Activated naive CD4-positive, alpha-beta T cell treated with anti-CD3 and anti-CD28 coated beads, Interleukin-2, amount 50 U/mL, for 24 hours (primary cell): ENCODE data around the gene PDCD2L.

Experiments used
- H3K27ac Mint-ChIP-seq: one replicate; pipeline ENCODE4 v1.8.0; 2021; ENCODE audit warnings: mild to moderate bottlenecking, mixed read lengths
- H3K27me3 Mint-ChIP-seq: one replicate; pipeline ENCODE4 v1.8.0; 2021; ENCODE audit warnings: mixed read lengths
- H3K36me3 Mint-ChIP-seq: one replicate; pipeline ENCODE4 v1.8.0; 2021; ENCODE audit warnings: mixed read lengths
- H3K4me1 Mint-ChIP-seq: one replicate; pipeline ENCODE4 v1.8.0; 2021; ENCODE audit warnings: mixed read lengths
- H3K4me3 Mint-ChIP-seq: one replicate; pipeline ENCODE4 v1.8.0; 2021; ENCODE audit warnings: mild to moderate bottlenecking, mixed read lengths
- H3K9me3 Mint-ChIP-seq: one replicate; pipeline ENCODE4 v1.8.0; 2021; ENCODE audit warnings: mixed read lengths

PDCD2L gene, protein sequence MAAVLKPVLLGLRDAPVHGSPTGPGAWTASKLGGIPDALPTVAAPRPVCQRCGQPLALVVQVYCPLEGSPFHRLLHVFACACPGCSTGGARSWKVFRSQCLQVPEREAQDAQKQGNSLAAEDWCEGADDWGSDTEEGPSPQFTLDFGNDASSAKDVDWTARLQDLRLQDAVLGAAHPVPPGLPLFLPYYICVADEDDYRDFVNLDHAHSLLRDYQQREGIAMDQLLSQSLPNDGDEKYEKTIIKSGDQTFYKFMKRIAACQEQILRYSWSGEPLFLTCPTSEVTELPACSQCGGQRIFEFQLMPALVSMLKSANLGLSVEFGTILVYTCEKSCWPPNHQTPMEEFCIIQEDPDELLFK

DNA sequence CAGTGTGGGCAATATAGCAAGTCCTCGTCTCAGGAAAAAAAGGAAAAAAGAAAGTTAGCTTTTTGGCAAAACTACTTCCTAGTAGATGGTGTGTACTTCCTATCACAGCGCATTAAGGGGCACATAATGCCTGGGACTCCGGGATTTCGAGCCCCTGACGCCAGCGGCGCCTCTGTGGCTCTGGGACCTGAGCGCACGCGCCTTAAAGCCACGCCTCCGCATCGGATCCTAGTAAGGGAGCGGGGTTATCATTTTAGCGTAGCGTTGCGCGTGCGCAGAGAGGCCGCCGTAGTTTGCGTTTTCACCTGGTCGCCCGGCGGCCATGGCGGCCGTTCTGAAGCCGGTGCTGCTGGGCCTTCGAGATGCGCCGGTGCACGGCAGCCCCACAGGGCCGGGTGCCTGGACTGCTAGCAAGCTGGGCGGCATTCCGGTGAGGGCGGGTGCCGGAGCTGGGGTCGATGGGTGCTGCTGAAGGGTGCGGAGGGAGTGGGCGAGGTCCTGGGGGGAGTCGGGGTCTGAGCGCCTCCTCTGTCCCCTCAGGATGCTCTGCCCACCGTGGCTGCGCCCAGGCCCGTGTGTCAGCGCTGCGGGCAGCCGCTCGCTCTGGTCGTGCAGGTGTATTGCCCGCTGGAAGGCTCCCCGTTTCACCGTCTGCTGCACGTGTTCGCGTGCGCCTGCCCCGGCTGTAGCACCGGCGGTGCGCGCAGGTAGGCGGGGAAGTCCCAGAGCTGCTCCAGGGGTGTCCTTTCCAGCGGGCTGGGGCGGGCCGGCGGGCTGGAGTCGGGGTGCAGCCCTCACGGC lies at the start of gene PDCD2L:
Gene PDCD2L, plus strand, starts transcription at position 291 of the 801 bp plus-strand sequence. Its CDS starts 32 bp downstream, at position 323.
- H3K4me1 Mint-ChIP-seq: peaks cover 35% of the 10 kb centered on the region
- H3K4me3 Mint-ChIP-seq: peak within 1 kb of the TSS; percentile 89
- peak within 1 kb of the TSS; percentile 82 for H3K27ac Mint-ChIP-seq
- no peaks in the 10 kb centered on the region for H3K9me3 Mint-ChIP-seq
- peaks cover 8% of the 10 kb centered on the region for H3K36me3 Mint-ChIP-seq
- no peaks in the 10 kb centered on the region for H3K27me3 Mint-ChIP-seq

DNA sequence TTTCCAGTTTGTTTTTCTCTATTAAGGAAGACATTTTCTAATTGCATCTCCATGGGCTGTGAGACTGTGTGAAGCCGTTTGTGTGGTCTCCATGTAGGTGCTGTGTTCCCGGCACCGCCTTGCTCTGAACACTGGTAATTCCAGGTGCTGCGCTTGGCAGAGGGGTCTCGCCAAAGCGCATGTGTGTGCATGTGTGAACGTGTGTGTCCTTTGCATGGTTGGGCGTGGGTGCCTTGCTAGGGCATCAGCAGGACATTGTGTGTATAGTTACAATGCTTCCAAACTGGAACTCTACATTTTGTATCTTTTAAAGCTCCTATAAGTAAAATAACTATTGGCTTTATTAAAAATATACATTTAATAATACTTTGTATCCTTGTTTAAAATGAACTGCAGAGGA lies 49.0 kb upstream of the PDCD2L start:
- Mint-ChIP-seq H3K27ac (no peak overlapping the region), H3K4me3 (no peak overlapping the region), H3K27me3 (no peaks in the 10 kb centered on the region), H3K4me1 (peaks cover 36% of the 10 kb centered on the region), H3K9me3 (no peaks in the 10 kb centered on the region), H3K36me3 (no peaks in the 10 kb centered on the region)

DNA sequence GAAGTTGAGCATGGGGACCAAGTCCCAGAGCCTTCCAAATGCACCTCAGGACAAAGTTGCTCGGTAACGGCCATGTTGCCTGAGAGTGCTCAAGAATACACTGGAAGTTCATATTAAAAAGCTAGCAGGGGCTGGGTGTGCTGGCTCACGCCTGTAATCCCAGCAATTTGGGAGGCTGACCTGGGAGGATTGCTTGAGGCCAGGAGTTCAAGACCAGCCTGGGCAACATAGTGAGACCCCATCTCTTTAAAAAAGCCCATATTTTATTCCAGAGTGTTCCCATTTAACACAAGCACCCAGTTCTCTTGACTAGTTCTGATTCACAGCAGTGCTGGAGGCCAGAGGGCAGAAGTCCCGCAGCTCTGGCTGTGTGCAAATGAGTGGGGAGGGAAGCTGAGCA lies 47.3 kb upstream of the PDCD2L start:
- Mint-ChIP-seq H3K9me3 (no peaks in the 10 kb centered on the region), H3K36me3 (no peaks in the 10 kb centered on the region), H3K4me3 (no peak overlapping the region), H3K4me1 (peaks cover 27% of the 10 kb centered on the region), H3K27ac (no peak overlapping the region), H3K27me3 (no peaks in the 10 kb centered on the region)

DNA sequence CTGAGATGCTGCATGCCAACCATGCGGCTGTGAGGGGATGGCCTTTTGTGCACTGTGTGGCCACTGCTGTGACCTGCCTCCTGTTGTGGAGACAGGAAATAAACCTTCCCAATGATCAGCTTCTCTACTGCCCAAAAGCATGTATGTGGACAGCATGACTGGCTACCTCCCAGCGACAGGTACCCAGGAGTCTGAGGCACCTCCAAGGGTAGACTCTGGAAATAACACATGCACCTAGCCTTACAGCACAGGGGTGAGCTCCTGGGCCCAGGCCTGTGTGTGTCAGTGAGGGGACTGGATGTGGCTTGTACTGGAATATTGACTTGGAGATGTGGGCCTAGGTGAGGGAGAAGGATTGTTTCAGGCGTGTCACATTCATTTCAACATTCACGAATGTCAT lies 46.8 kb upstream of the PDCD2L start:
- Mint-ChIP-seq H3K4me3 (peak overlapping the region; percentile 30), H3K4me1 (peaks cover 27% of the 10 kb centered on the region), H3K27me3 (no peaks in the 10 kb centered on the region), H3K9me3 (no peaks in the 10 kb centered on the region), H3K27ac (no peak overlapping the region), H3K36me3 (no peaks in the 10 kb centered on the region)

DNA sequence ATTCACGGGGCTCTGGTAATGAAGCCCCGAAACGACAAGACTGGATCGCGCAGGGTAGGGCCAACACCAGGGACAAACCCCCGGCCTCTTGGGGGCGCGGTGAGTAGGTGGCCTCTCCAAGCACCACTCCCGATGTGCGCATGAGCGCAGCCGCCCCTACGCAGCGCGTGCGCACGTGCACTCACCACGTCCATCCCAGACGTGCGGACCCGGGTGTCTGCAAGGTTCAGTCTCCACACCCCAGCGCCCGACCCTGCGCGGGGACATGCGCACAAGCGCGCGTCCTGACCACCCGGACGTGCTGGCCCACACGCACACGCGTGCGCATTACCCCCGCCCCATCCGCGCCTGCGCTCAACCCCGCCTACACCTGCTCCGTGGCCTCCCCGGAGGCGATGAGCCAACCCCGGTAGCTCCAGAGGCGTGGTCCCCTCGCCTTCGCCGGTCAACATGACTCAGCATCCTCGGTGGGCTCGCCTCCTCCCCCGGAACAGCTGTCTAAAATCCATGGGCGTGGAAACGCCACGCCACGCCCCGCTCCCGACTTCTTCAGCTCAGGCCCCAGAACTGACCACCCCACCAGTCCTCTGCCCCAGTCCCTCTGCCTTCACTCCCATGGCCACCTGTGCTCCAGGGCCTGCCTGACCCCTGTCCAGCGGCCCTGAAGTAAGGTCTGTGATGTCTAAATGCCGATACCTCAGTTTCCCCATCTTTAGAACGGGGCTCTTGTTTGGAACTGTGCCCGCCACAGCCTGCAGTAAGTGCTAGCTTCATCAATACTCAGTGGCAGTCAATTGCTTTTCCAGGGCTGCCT lies 44.9 kb upstream of the PDCD2L start:
- H3K27me3 Mint-ChIP-seq: no peaks in the 10 kb centered on the region
- H3K4me1 Mint-ChIP-seq: peaks cover 30% of the 10 kb centered on the region
- peak overlapping the region; percentile 98 for H3K27ac Mint-ChIP-seq
- H3K4me3 Mint-ChIP-seq: peak overlapping the region; percentile 89
- H3K36me3 Mint-ChIP-seq: no peaks in the 10 kb centered on the region
- no peaks in the 10 kb centered on the region for H3K9me3 Mint-ChIP-seq

DNA sequence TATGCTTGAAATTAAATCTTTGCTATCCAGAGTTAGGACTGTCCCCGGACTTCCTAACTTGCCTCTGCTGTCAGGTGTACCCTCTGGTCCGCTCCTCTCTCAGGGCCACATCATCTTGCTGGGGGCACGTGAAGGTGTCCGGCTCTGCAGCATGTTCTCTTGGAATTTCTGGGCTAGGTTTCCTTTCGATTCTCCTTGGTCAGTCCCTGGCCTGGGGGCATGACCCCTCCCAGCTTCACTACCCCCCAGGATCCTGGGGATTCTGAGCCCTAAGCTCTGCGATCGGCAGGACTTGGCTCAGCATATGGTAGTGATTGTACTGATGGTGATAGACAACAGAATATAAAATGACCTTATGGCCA lies 44.3 kb upstream of the PDCD2L start:
- no peaks in the 10 kb centered on the region for H3K36me3 Mint-ChIP-seq
- no peaks in the 10 kb centered on the region for H3K9me3 Mint-ChIP-seq
- H3K4me1 Mint-ChIP-seq: peaks cover 34% of the 10 kb centered on the region
- H3K27me3 Mint-ChIP-seq: no peaks in the 10 kb centered on the region
- H3K27ac Mint-ChIP-seq: peak overlapping the region; percentile 98
- H3K4me3 Mint-ChIP-seq: peak overlapping the region; percentile 89

DNA sequence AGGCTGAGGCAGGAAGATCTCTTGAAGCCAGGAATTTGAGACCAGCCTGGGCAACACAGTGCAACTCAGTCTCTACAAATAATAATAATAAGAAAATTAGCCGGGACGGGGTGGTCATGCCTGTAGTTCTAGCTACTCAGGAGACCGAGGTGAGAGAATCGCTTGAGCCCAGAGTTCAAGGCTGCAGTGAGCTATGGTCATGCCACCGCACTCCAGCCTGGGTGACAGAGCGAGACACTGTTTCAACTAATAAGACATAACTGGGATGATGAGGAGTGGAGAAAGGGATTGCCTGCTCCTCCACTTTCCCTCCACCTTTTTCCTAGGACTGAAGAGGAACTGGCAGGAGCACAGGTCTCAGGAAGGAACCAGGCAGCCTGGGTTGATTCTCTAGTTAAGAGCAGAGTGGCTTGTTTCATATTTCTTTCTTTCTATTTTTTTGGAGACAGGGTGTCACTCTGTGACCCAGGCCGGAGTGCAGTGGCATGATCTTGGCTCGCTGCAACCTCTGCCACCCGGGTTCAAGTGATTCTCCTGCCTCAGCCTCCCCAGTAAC lies 43.8 kb upstream of the PDCD2L start:
- Mint-ChIP-seq H3K9me3 (no peaks in the 10 kb centered on the region), H3K36me3 (no peaks in the 10 kb centered on the region), H3K4me3 (peak overlapping the region; percentile 89), H3K4me1 (peaks cover 34% of the 10 kb centered on the region), H3K27ac (no peak overlapping the region), H3K27me3 (no peaks in the 10 kb centered on the region)

DNA sequence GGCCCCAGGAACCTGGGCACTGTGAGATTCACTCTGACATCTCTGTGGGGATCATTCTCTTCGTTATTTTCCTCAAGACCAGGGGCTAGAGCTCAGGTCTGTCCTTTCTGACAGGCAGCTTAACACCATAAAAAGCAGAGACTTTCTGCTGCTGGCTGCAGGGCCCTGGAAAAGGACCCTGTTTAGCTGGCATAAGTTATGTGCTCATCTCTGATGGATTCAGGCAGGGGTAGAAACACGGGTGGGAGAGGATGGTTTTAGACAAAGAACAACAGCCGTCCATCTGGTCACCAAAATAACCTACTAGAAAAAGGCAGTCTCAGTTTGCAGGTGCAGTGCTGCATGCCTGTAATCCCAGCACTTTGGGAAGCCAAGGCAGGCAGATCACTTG lies 41.5 kb upstream of the PDCD2L start:
- H3K4me3 Mint-ChIP-seq: peak overlapping the region; percentile 26
- peaks cover 10% of the 10 kb centered on the region for H3K36me3 Mint-ChIP-seq
- no peaks in the 10 kb centered on the region for H3K9me3 Mint-ChIP-seq
- H3K4me1 Mint-ChIP-seq: peaks cover 53% of the 10 kb centered on the region
- H3K27me3 Mint-ChIP-seq: no peaks in the 10 kb centered on the region
- no peak overlapping the region for H3K27ac Mint-ChIP-seq

DNA sequence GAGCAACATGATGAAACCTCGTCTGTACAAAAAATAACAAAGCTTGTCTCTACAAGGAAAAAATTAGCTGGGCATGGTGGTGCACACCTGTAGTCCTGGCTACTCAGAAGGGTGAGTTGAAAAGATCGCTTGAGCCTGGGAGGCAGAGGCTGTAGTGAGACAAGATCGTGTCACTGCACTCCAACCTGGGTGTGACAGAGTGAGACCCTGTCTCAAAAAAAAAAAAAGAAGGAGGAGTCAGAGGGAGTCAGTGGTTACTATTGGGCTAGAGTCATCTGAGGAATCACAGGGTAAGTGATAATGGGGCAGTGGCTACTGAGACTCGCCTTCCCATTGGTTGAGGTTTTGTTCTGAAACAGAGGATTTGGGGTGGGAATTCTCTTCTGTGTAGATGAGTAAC lies 41.1 kb upstream of the PDCD2L start:
- Mint-ChIP-seq H3K9me3 (no peaks in the 10 kb centered on the region), H3K27ac (no peak overlapping the region), H3K27me3 (no peaks in the 10 kb centered on the region), H3K36me3 (peaks cover 11% of the 10 kb centered on the region), H3K4me1 (peaks cover 51% of the 10 kb centered on the region), H3K4me3 (peak overlapping the region; percentile 26)

DNA sequence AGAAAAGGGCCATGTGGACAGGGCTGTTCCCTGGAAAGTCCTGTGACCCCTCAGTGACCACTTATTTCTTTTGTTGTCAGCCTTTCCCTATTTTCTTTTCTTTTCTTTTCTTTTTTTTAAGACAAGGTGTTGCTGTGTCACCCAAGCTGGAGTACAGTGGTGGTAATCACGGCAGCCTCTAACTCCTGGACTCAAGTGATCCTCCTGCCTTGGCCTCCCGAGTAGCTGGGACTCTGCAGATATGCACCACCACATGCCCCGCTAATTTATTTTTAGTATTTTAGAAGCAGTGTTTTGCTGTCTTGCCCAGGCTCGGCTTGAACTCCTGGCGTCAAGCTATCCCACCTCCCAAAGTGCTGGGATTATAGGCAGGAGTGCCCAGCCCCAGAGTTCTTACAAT lies 40.3 kb upstream of the PDCD2L start:
- peaks cover 12% of the 10 kb centered on the region for H3K36me3 Mint-ChIP-seq
- H3K4me3 Mint-ChIP-seq: no peak overlapping the region
- H3K9me3 Mint-ChIP-seq: no peaks in the 10 kb centered on the region
- H3K4me1 Mint-ChIP-seq: peaks cover 46% of the 10 kb centered on the region
- H3K27me3 Mint-ChIP-seq: no peaks in the 10 kb centered on the region
- H3K27ac Mint-ChIP-seq: no peak overlapping the region

DNA sequence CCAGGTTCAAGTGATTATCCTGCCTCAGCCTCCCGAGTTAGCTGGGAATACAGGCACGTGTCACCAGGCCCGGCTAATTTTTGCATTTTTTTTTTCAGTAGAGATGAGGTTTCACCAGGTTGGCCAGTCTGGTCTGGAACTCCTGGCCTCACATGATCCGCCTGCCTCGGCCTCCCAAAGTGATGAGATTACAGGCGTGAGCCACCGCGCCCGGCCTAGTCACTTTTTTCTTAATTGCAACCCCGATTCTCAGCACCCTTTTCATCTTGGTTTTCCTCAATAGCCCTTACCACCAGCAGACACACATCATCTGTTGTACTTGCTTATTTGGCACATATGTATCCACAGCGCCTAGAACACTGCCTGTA lies 39.8 kb upstream of the PDCD2L start:
- Mint-ChIP-seq H3K27ac (peak overlapping the region; percentile 78), H3K27me3 (no peaks in the 10 kb centered on the region), H3K36me3 (peaks cover 12% of the 10 kb centered on the region), H3K4me3 (peak overlapping the region; percentile 97), H3K9me3 (no peaks in the 10 kb centered on the region), H3K4me1 (peaks cover 42% of the 10 kb centered on the region)

DNA sequence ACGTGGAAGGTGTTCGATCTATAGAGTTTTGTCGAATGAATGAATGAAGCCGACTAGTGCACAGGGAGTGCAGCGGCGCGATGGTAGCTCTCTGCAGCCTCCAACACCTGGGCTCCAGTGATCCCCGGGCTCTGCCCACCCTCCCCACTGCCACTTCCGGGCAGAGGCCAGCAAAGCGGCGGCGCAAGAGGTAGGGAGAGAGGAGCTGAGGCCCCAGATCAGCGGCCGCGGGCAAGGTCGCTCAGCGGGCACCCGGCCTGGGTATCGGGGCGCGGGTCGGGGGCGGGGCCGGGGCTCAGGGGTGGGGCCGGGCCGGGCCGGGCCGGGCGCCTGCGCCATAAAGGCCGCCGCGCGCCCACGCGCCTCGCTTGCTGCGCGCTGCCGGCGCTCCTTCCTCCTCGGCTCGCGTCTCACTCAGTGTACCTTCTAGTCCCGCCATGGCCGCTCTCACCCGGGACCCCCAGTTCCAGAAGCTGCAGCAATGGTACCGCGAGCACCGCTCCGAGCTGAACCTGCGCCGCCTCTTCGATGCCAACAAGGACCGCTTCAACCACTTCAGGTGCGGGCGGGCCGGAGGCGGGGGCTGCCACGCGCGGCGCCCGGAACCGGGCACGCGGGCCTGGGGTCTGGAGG lies 39.3 kb upstream of the PDCD2L start, which contains the start of gene GPI:
Gene GPI, plus strand, starts transcription at position 367 of the 633 bp plus-strand sequence. Its CDS starts 71 bp downstream, at position 438.
- no peaks in the 10 kb centered on the region for H3K27me3 Mint-ChIP-seq
- peaks cover 42% of the 10 kb centered on the region for H3K4me1 Mint-ChIP-seq
- peaks cover 15% of the 10 kb centered on the region for H3K36me3 Mint-ChIP-seq
- H3K4me3 Mint-ChIP-seq: peak within 1 kb of the TSS; percentile 97
- H3K27ac Mint-ChIP-seq: peak within 1 kb of the TSS; percentile 78
- no peaks in the 10 kb centered on the region for H3K9me3 Mint-ChIP-seq

DNA sequence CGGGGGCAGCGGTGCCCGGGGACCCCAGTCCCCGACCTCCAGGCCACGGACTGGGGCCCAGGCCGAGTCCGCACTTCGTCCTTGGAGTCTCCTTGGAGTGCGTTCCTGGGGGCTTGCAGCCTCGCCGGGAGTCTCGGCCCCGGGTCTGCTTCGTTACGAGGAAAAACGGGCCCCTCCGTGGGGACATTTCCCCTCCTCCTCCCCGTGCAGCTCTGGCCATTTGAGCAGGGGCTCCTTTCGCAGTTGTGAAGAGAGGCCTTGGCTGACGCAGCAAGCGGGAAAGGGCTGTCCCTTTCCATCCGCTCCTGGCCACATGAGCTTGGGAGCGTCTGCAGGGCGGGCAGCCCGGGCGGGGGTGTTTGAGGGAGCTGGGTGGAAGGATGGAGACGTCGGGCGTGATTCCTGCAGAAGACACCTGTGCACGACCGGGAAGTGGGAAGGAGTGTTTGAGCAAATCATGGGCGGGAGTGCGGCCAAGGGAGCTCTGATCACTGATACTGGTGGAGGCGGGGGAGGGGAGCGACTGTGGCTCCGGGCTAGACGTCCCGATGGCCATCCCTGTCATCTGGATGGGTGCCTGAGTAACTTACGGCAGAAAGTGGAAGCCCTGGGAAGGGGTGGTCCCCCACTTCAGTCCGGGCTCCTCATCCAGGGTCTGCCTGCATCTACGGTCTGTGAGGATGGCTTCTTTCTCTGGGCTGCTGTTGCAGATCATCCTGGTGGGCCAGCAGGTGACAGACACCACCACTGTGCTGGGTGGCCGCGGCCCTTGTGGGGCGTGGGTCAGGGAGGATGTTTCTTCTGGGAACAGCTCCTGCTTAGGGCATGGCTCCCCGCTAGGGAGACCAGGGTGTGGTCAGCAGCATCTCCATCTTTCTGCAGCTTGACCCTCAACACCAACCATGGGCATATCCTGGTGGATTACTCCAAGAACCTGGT lies 38.5 kb upstream of the PDCD2L start:
- peaks cover 41% of the 10 kb centered on the region for H3K4me1 Mint-ChIP-seq
- no peaks in the 10 kb centered on the region for H3K27me3 Mint-ChIP-seq
- peaks cover 15% of the 10 kb centered on the region for H3K36me3 Mint-ChIP-seq
- peak overlapping the region; percentile 97 for H3K4me3 Mint-ChIP-seq
- no peaks in the 10 kb centered on the region for H3K9me3 Mint-ChIP-seq
- peak overlapping the region; percentile 65 for H3K27ac Mint-ChIP-seq
